ENCODE data around the gene ZFP64. TPM values are rescaled to one million over a fixed set of nuclear protein-coding genes. Genes with fewer than 3 reads are reported as not detected.
"Not testable (repeated sequence)": the region's sequence is repeated elsewhere in the genome, so short reads cannot be mapped to it uniquely, and the experiment has no call there.

Gene ZFP64
- total RNA-seq (ENCODE audit: insufficient read depth, low replicate concordance): 5.5 TPM

GRCh38 chr20:52191132-52191915 lies at the start of gene ZFP64:
TSS of gene ZFP64 (minus strand) at chr20:52191779. CDS start at chr20:52191636, 143 bp downstream.
- peak; percentile 90 for DNase-seq (ENCODE audit: low spot score)

GRCh38 chr20:52240802-52241201 lies 49.2 kb upstream of the ZFP64 start:
- DNase-seq (ENCODE audit: low spot score): no peak

DNA sequence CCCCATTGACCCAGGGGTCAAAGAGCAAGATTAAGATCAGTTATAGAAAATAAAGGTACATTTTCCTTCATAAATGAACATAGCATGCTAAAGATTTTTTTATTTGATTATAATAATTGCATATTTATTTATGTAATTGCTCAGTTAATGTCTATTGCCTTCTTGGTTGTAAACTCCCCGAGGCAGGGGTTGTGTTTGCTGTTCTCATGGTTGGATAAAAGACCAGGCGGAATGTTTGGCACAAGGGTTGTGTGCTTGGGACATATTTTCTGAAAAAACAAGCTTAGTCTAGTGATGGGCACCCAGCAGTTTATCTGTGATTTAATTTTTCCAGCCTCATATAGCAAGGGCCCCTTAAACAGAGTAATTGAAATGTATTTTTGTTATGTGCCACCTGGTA lies 47.5 kb upstream of the ZFP64 start:
- no peak for DNase-seq (ENCODE audit: low spot score)

DNA sequence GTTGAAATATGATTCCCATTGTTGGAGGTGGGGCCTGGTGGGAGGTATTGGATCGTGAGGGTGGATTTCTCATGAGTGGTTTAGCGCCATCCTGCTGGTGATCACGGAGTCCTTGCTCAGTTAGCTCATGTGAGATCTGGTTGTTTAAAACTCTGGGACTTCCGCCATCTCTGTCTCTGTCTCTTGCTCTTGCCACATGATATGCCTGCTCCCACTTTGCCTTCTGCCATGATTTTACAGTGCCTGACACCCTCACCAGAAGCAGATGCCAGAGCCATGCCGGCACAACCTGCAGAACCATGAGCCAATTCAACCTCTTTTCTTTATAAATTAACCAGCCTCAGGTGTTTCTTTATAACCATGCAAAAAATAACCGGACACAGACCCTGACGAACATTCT lies 44.7 kb upstream of the ZFP64 start:
- DNase-seq (ENCODE audit: low spot score): no peak

- no peak for DNase-seq (ENCODE audit: low spot score)
Measured at GRCh38 chr20:52235129-52235528, 43.5 kb upstream of the ZFP64 start.

- no peak for DNase-seq (ENCODE audit: low spot score)
Measured at GRCh38 chr20:52234302-52235045, 42.9 kb upstream of the ZFP64 start.

GRCh38 chr20:52231230-52231746 lies 39.7 kb upstream of the ZFP64 start:
- DNase-seq (ENCODE audit: low spot score): no peak

GRCh38 chr20:52230409-52230808 lies 38.8 kb upstream of the ZFP64 start:
- DNase-seq (ENCODE audit: low spot score): peak; percentile 51

DNA sequence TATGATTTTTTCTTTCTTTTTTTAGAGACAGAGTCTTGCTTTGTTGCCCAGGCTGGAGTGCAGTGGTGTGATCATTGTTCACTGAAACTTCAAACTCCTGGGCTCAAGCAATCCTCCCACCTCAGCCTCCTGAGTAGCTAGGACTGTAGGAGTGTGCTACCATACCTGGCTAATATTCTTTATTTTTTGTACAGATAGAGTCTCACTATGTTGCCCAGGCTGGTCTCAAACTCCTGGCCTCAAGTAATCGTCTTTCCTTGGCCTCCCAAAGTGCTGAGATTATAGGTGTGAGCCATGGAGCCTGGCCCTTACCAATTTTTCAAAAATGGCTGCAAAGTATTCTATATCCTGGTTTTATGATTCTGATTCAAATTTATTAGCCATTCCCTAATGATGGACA lies 37.8 kb upstream of the ZFP64 start:
- not testable (repeated sequence) for DNase-seq (ENCODE audit: low spot score)

GRCh38 chr20:52226370-52226769 lies 34.8 kb upstream of the ZFP64 start:
- peak; percentile 52 for DNase-seq (ENCODE audit: low spot score)

GRCh38 chr20:52224920-52225319 lies 33.3 kb upstream of the ZFP64 start:
- no peak for DNase-seq (ENCODE audit: low spot score)

DNA sequence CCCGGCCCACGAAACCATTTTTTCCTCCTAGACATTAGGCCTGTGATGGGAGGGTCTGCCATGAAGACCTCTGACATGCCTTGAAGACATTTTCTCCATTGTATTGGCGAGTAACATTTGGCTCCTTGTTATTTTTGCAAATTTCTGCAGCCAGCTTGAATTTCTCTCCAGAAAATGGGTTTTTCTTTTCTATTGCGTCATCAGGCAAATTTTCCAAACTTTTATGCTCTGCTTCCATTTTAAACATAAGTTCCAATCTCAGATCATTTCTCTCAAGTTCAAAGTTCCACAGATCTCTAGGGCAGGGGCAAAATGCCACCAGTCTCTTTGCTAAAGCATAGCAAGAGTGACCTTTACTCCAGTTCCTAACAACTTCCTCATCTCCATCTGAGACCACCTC lies 29.8 kb upstream of the ZFP64 start:
- DNase-seq (ENCODE audit: low spot score): not testable (repeated sequence)

DNA sequence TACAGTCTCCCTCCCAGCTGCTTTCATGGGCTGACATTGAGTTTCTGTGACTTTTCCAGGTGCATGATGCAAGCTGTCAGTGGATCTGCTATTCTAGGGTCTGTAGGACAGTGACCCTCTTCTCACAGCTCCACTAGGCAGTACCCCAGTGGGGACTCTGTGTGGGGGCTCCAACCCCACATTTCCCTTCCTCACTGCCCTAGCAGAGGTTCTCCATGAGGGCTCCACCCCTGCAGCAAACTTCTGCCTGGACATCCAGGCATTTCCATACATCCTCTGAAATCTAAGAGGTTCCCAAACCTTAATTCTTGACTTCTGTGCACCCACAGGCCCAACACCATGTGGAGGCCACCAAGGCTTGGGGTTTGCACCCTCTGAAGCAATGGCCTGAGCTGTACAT lies 29.3 kb upstream of the ZFP64 start:
- DNase-seq (ENCODE audit: low spot score): not testable (repeated sequence)

DNA sequence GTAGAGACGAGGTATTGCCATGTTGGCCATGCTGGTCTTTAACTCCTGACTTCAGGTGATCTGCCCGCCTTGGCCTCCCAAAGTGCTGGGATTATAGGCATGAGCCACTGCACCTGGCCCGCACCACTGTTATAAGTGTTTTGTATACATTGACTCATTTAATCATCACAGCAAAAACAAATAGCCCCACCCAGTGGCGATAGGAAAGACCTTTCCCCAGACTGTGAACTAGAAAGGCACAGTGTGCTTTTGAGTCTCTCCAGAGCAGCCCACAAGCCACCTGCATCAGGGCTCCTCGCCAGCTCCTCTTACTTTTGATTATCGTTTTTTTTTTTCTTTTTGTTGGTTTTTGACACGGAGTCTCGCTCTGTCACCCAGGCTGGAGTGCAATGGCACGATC lies 27.9 kb upstream of the ZFP64 start:
- DNase-seq (ENCODE audit: low spot score): no peak

- DNase-seq (ENCODE audit: low spot score): no peak
Measured at GRCh38 chr20:52217689-52218395, 26.3 kb upstream of the ZFP64 start.

GRCh38 chr20:52213995-52214394 lies 22.4 kb upstream of the ZFP64 start:
- DNase-seq (ENCODE audit: low spot score): no peak

GRCh38 chr20:52212943-52213342 lies 21.4 kb upstream of the ZFP64 start:
- no peak for DNase-seq (ENCODE audit: low spot score)

- DNase-seq (ENCODE audit: low spot score): no peak
Measured at GRCh38 chr20:52210037-52210990, 18.7 kb upstream of the ZFP64 start.

DNA sequence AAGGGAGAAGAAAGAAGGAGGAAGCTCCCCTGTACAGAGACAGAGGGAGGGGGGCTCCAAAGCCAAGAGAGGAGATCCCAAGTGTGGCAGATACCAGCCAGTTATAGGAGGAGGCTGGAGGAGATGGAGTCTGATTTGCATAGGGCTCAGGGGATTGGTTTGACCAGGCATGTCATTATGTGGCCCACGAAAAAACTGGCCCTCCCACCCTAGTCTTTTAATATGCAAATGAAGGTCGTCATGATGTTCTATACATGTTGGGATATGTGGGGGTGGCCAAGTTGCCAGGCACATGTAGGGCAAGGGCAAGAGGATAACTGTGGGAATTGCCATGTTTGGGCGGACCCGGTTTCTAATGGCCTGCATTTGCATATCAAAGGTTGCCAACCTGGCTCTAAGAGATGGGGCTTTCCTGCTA lies 17.6 kb upstream of the ZFP64 start:
- DNase-seq (ENCODE audit: low spot score): no peak

GRCh38 chr20:52207020-52207810 lies 15.6 kb upstream of the ZFP64 start:
- no peak for DNase-seq (ENCODE audit: low spot score)

Data from umbilical cord (tissue), 2 donors.